ENCODE results near the gene B3GALNT2. TPM values are rescaled to one million over a fixed set of nuclear protein-coding genes. Genes with fewer than 3 reads are reported as not detected.
A peak's percentile ranks its signal among the peaks of the same experiment; 100 is the strongest.

B3GALNT2 gene
- total RNA-seq, 4 donors from 2014 or later = 63.3 to 73.1 (median 70.6) TPM

DNA sequence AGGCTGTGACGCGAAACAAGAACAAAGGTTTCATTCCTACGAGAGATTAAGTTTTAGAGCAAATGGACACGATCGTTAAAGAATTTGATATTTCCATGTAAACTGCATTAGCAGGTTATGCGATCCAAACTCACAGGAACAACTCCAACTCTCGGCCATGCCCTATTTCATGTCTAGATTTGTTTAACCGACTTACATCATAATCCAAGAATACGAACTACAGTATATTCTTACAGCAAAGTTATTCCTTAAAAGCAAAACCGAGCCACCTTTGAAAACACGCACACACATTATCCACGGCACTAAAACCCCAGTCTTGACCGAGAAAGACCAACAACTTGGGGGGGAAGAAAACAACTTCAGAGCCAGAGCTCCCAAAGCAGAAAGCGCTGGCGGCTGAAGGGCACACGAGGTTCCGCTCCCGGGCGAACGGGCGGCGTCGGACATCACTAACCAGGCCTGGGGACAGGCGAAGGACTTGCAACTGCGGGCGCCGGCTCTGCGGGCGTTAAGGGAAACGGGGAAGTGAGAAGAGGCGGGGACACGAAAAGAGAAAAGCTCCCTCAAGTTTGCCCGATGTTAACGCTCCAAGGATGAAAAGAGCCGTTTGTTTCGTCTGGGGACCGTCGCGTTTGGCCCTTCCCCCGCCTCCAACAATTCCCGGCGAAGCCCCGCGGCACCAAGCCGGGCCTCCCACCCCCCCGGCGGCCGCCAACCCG is 690 bp downstream of the B3GALNT2 start:
- Histone ChIP-seq H3K4me1 (peaks cover 0 to 53% (median 0%) of the 10 kb centered on the region in 3 donors), H3K9me3 (no peaks in the 10 kb centered on the region), H3K27ac (peak overlapping the region; percentile 80 to 100 (median 99)), H3K27me3 (no peaks in the 10 kb centered on the region), H3K4me3 (peak overlapping the region; percentile 59 to 97), H3K36me3 (no peaks in the 10 kb centered on the region)
- WGBS, 2 donors (ENCODE audit: low coverage in 1 of 2) = 0 to 1% methylated on average over 18 to 34 of the region's 49 CpGs
- ATAC-seq = no peak
- TF ChIP-seq, protein P1, sequence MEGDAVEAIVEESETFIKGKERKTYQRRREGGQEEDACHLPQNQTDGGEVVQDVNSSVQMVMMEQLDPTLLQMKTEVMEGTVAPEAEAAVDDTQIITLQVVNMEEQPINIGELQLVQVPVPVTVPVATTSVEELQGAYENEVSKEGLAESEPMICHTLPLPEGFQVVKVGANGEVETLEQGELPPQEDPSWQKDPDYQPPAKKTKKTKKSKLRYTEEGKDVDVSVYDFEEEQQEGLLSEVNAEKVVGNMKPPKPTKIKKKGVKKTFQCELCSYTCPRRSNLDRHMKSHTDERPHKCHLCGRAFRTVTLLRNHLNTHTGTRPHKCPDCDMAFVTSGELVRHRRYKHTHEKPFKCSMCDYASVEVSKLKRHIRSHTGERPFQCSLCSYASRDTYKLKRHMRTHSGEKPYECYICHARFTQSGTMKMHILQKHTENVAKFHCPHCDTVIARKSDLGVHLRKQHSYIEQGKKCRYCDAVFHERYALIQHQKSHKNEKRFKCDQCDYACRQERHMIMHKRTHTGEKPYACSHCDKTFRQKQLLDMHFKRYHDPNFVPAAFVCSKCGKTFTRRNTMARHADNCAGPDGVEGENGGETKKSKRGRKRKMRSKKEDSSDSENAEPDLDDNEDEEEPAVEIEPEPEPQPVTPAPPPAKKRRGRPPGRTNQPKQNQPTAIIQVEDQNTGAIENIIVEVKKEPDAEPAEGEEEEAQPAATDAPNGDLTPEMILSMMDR (IDR thresholded peaks at IDR 0.05) = no peak
- peak; percentile 24 for TF ChIP-seq POLR2AphosphoS5 (IDR thresholded peaks at IDR 0.05)

DNA sequence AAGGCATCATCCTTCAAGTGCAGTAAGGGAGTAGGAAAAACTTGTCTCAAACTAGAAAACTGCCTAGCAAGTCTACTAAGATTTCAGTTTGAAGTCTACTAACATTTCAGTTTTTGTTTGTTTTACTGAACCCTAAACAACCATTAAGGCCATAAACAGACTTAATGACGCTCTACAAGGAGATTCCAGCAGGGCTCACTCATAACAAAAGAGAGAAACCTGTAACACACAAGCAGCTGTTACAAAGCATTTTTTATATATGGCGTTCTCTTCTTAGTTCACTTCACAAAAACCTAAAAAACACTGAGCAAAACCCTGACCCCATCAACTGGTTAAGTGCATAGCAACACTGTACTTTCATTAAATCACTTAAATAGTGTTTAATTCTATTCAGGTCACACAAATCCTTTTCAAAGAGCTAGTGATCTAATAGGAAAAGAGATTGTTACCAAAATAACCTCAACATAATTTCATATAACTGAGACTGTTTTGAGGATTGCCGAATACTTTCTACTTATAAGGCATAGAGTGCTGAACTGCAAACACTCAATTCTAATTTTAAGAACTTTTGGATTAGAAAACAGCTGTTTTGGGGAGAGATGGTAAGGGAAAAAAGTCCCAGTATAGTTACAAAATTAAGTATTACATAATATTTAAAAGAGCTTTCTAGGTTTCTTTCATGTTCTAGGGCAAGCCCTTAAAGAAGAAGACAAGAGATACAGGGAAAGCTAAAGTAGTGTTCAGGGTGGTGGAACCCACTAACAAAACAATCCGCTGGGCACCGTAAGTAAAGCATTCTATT is 1.4 kb downstream of the B3GALNT2 start:
- TF ChIP-seq POLR2AphosphoS5 (IDR thresholded peaks at IDR 0.05) = no peak
- TF ChIP-seq, protein P1 (IDR thresholded peaks at IDR 0.05) = no peak
- Histone ChIP-seq H3K4me1 (peaks cover 0 to 56% (median 0%) of the 10 kb centered on the region in 3 donors), H3K27ac (peak overlapping the region; percentile 80 to 100 (median 99)), H3K9me3 (no peaks in the 10 kb centered on the region), H3K36me3 (no peaks in the 10 kb centered on the region), H3K27me3 (no peaks in the 10 kb centered on the region), H3K4me3 (peak overlapping the region; percentile 59 to 97)
- WGBS, 2 donors (ENCODE audit: low coverage in 1 of 2) = 8 to 14% methylated on average over 5 of the region's 5 CpGs
- ATAC-seq = no peak

DNA sequence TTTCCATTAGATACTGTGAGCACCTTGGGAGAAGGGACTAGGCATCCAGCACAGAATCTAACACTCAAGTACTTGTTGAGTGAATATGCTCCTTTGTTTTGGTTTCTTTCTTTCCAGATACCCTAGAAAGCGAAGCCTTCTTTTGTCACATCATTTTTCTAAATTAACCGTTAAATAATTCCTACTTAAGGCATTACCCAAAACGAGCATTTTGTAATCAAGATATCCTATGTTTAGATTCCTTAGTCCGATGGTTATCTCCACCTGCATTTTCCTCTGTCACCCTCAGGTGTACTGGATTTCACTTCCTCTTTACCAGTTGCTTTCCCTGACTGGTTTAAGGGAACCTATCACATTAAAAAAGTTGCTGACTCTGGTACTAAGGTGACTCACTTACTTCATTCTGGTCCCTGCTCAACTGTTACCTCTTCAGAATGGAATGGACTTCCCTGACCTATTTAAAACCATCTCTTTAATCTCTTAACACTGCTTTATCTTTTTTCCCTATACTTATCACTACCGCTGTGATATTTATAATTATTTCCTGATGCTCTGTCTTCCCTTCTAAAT is 3.2 kb downstream of the B3GALNT2 start:
- no peaks in the 10 kb centered on the region for H3K36me3 ChIP-seq
- peaks cover 0 to 50% (median 0%) of the 10 kb centered on the region in 3 donors for H3K4me1 ChIP-seq
- no peaks in the 10 kb centered on the region for H3K9me3 ChIP-seq
- peak overlapping the region in 3 of 4 donors; percentile 70 to 100 (median 99) for H3K27ac ChIP-seq
- H3K27me3 ChIP-seq = no peaks in the 10 kb centered on the region
- no peak overlapping the region for H3K4me3 ChIP-seq
- ATAC-seq = no peak
- no peak for TF ChIP-seq EP300 (IDR thresholded peaks at IDR 0.05)
- no peak for TF ChIP-seq POLR2A (IDR thresholded peaks at IDR 0.05)
- TF ChIP-seq, protein P1 (IDR thresholded peaks at IDR 0.05) = no peak
- no peak for TF ChIP-seq POLR2AphosphoS5 (IDR thresholded peaks at IDR 0.05)
- whole genome bisulfite sequencing, 2 donors (ENCODE audit: low coverage in 1 of 2) = 71 to 83% methylated on average over 5 of the region's 5 CpGs

DNA sequence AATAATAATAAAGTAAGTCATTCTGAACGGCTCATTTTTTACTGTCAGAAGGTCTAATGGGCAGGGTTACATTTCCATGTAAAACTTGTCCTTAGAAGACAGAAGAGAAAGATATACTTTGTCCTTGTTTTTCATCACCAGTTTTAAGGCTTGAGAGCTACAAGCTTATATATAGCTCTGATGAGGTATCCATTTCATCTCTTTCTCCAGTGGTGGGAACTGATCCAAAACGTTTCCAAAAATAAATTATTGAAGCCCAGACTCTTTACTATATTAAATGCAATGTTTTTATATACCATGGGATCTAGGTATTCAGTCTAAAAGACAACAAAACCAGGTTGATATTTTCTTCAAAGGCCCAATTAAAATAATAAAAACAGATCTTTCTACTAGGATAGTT is 8.7 kb downstream of the B3GALNT2 start:
- 51 to 62% methylated on average over 2 of the region's 2 CpGs for WGBS, 2 donors (ENCODE audit: low coverage in 1 of 2)
- TF ChIP-seq, protein P1 (IDR thresholded peaks at IDR 0.05) = no peak
- TF ChIP-seq POLR2A (IDR thresholded peaks at IDR 0.05) = no peak
- TF ChIP-seq POLR2AphosphoS5 (IDR thresholded peaks at IDR 0.05) = no peak
- TF ChIP-seq EP300 (IDR thresholded peaks at IDR 0.05) = no peak
- Histone ChIP-seq H3K36me3 (peaks cover 0 to 36% of the 10 kb centered on the region in 2 donors), H3K27me3 (no peaks in the 10 kb centered on the region), H3K27ac (no peak overlapping the region), H3K4me3 (no peak overlapping the region), H3K9me3 (no peaks in the 10 kb centered on the region), H3K4me1 (peaks cover 0 to 35% (median 0%) of the 10 kb centered on the region in 3 donors)
- ATAC-seq = no peak

Measured in gastroesophageal sphincter (tissue), 4 donors.